K562 (cell line): ENCODE measurements around the gene UVRAG.

Experiments used
- CEBPB ChIP-seq: fragments of 450-650 bp; IDR thresholded peaks from 2 replicates; pipeline ENCODE4 v1.6.1; 2016; ENCODE audit warnings: missing genetic modification characterization, missing compliant biosample characterization
- SPI1 ChIP-seq: IDR thresholded peaks from 2 replicates; pipeline ENCODE4 v1.6.1; 2011; ENCODE audit warnings: low read depth, low read length, control low read depth, borderline replicate concordance
- SRF ChIP-seq, 2 experiments: fragments of 250-450, 450-650 bp in 1 of 2; sonication (Bioruptor Pico) in 1 of 2; sonication (generic) in 1 of 2; formaldehyde crosslinking; IDR thresholded peaks; 2 replicates each; pipeline versions ENCODE4 v1.5.0 to v1.5.1; 2020 to 2022; ENCODE audit warnings: mild to moderate bottlenecking in 1 of 2, missing genetic modification reagents in 1 of 2
- USF1 ChIP-seq: sonication (generic); formaldehyde crosslinking; IDR thresholded peaks from 2 replicates; pipeline ENCODE4 v1.9.0; 2022; ENCODE audit warnings: mild to moderate bottlenecking, missing genetic modification reagents
- TF ChIP-seq, protein P1 (sequence below), 3 experiments: IDR thresholded peaks in 2 of 3; conservative IDR thresholded peaks in 1 of 3; 2 replicates each; pipeline ENCODE4 v1.5.1; 2011 to 2012; ENCODE audit warnings: low read length in 3 of 3, mild to moderate bottlenecking in 3 of 3, control low read depth in 2 of 3, improper control_type of control experiment in 1 of 3, inconsistent platforms in 1 of 3, low read depth in 1 of 3, mixed read lengths in 1 of 3, moderate library complexity in 1 of 3; ENCODE audit not compliant: insufficient read depth in 2 of 3
- TF ChIP-seq, protein P2 (sequence below): sonication (generic); formaldehyde crosslinking; IDR thresholded peaks from 2 replicates; pipeline ENCODE4 v1.8.0; 2022; ENCODE audit warnings: missing genetic modification reagents, mild to moderate bottlenecking, borderline replicate concordance

DNA sequence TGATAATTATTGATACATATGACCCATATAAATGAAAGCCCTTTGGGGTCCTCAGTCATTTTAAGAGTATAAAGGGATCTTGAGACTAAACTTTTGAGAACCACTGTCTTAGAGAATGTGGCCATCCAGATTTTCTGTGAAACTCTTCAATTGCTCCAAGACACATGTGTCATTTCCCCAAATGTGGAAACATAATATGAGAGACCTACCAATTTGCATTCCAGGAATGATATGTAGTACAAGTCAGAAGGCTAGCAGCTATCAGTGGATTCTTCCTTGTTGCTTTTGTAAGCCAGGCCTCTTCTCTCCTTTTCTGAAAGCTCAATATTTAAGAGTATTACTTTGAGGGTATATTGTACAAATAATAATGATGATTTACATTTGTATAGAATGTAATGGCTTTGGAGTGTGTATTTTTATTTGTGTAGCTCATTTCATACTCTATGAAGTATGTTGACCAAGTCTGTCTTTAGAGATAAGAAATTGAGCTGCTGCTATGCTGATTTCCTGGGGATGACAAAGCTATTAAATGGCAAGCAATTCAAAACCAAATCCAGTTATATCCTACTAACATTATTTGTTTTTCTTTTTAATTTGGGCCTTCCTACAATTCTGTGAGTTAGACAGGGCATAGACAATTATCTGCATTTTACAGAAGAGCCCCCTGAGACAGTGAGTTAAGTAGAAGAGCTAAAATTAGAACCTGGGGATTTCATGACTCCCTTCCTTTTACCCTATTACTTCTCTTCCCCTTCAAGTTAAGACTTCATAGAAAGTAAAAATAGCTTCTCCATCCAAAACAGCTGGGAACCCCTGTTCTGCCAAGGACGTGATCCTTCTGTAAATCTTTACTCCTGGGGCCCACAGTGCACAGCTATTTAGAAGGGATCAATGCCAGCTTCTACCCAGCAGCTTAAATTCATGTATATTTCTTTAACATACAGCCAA is 259.4 kb downstream of the UVRAG start:
- TF ChIP-seq, protein P1, sequence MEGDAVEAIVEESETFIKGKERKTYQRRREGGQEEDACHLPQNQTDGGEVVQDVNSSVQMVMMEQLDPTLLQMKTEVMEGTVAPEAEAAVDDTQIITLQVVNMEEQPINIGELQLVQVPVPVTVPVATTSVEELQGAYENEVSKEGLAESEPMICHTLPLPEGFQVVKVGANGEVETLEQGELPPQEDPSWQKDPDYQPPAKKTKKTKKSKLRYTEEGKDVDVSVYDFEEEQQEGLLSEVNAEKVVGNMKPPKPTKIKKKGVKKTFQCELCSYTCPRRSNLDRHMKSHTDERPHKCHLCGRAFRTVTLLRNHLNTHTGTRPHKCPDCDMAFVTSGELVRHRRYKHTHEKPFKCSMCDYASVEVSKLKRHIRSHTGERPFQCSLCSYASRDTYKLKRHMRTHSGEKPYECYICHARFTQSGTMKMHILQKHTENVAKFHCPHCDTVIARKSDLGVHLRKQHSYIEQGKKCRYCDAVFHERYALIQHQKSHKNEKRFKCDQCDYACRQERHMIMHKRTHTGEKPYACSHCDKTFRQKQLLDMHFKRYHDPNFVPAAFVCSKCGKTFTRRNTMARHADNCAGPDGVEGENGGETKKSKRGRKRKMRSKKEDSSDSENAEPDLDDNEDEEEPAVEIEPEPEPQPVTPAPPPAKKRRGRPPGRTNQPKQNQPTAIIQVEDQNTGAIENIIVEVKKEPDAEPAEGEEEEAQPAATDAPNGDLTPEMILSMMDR (IDR thresholded peaks at IDR 0.05 in 2 of 3, conservative IDR thresholded peaks at IDR 0.05 in 1 of 3; ENCODE audit: insufficient read depth in 2 of 3, low read depth in 1 of 3, low read length in 3 of 3) = no peak
- TF ChIP-seq, protein P2, sequence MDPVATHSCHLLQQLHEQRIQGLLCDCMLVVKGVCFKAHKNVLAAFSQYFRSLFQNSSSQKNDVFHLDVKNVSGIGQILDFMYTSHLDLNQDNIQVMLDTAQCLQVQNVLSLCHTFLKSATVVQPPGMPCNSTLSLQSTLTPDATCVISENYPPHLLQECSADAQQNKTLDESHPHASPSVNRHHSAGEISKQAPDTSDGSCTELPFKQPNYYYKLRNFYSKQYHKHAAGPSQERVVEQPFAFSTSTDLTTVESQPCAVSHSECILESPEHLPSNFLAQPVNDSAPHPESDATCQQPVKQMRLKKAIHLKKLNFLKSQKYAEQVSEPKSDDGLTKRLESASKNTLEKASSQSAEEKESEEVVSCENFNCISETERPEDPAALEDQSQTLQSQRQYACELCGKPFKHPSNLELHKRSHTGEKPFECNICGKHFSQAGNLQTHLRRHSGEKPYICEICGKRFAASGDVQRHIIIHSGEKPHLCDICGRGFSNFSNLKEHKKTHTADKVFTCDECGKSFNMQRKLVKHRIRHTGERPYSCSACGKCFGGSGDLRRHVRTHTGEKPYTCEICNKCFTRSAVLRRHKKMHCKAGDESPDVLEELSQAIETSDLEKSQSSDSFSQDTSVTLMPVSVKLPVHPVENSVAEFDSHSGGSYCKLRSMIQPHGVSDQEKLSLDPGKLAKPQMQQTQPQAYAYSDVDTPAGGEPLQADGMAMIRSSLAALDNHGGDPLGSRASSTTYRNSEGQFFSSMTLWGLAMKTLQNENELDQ (CRISPR knock-in tag) = no peak
- TF ChIP-seq CEBPB (no peak), SRF (CRISPR knock-in tag; IDR thresholded peaks at IDR 0.05) (no peak), SPI1 (no peak), USF1 (CRISPR knock-in tag) (no peak)
